Epithelial cell of proximal tubule (primary cell): ENCODE data around the gene MANSC1. TPM values are rescaled to one million over a fixed set of nuclear protein-coding genes. Genes with fewer than 3 reads are reported as not detected.

ENCODE experiments used
- DNase-seq: peaks from one replicate; pipeline ENCODE4 v3.0.0-alpha.2; 2011; ENCODE audit warnings: low read depth
- H3K4me3 ChIP-seq: 2 replicates; pipeline ENCODE4 v1.5.1; 2011; ENCODE audit warnings: low read depth, mild to moderate bottlenecking, low read length
- total RNA-seq: library from RNA; depleted of rRNA; stranded (reverse); fragments of >200 nt; gene quantifications from 2 replicates; pipeline ENCODE4 v1.2.3, GENCODE V29; 2015
- TF ChIP-seq, protein P1 (sequence below): conservative IDR thresholded peaks from 2 replicates; pipeline ENCODE4 v1.5.1; 2012; ENCODE audit warnings: low read depth, mild to moderate bottlenecking, low read length

The MANSC1 gene
- total RNA-seq, 1 donor from 2014 or later = 10.6 TPM

GRCh38 chr12:12334367-12335040, 15.5 kb downstream of the MANSC1 start:
- TF ChIP-seq, protein P1, sequence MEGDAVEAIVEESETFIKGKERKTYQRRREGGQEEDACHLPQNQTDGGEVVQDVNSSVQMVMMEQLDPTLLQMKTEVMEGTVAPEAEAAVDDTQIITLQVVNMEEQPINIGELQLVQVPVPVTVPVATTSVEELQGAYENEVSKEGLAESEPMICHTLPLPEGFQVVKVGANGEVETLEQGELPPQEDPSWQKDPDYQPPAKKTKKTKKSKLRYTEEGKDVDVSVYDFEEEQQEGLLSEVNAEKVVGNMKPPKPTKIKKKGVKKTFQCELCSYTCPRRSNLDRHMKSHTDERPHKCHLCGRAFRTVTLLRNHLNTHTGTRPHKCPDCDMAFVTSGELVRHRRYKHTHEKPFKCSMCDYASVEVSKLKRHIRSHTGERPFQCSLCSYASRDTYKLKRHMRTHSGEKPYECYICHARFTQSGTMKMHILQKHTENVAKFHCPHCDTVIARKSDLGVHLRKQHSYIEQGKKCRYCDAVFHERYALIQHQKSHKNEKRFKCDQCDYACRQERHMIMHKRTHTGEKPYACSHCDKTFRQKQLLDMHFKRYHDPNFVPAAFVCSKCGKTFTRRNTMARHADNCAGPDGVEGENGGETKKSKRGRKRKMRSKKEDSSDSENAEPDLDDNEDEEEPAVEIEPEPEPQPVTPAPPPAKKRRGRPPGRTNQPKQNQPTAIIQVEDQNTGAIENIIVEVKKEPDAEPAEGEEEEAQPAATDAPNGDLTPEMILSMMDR = peak; percentile 84
- DNase-seq = no peak
- no peak overlapping the region for H3K4me3 ChIP-seq

- no peak for DNase-seq
- no peak overlapping the region for H3K4me3 ChIP-seq
- TF ChIP-seq, protein P1 = no peak
Measured at GRCh38 chr12:12333407-12334366, 16.4 kb downstream of the MANSC1 start.

DNA sequence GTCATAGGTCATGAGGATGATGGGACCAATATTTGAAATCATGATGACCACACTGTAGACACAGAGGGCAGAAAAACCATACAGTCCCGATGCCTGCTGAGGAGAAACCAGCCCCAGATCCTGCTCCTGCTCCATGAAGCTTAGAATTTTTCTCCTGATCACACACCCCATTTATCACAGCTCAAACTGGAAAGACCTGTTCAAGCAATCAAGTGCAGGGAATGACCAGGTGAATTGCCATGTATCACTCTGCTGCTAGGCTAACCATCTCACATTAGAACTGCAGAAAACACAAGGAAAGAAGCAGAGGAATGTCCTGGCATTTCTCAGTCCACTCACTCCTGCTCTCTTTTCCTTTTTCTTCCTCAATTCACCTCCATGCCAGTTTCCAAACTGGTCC, 18.1 kb downstream of the MANSC1 start:
- no peak overlapping the region for H3K4me3 ChIP-seq
- DNase-seq = no peak
- TF ChIP-seq, protein P1 = no peak

DNA sequence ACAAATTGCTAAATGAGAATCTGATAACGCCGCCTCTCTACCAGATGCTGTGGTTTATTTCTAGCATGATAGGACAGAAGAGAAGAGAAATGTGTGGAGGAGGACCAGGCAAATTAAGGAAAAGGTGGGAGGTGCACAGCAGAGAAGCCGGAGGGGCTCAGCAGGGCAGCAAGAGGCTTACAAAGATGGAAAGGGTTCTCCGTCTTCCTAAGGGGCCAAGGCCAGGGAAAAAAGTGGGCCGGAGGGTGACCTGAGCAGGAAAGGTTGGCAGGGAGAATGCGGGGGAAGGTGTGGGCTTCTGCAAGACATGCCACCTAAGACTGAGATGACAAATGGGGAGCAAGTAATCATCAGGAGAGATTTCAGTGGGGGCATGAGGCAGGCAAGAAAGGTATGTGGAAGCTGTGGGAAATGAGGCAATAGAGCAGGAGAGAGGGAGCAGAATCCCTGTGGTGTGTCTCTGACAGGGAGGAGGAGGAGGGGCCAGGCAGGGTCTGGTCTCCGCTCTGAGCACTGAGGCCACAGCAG, 18.7 kb downstream of the MANSC1 start:
- no peak for DNase-seq
- TF ChIP-seq, protein P1 = no peak
- no peak overlapping the region for H3K4me3 ChIP-seq

DNA sequence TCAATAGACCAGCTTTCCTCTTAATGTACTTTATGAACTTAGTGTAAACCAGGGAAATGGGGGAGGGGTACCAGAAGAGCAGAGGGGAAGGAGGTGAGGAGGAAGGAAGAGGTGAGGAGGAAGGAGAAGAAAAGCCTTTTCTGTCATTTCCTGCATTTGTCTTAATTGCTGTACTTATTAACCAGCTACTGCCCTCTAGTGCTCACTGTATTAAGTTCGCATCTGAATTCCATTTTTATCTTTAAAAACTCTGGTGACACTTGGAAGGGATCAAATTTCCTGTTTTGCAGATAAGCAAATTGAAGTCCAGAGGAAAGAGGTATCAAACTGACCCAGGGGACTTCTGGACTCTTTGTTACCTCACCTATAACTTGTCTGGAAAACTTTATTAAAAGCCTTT, 22.2 kb downstream of the MANSC1 start:
- TF ChIP-seq, protein P1 = peak; percentile 74
- no peak for DNase-seq
- no peak overlapping the region for H3K4me3 ChIP-seq

DNA sequence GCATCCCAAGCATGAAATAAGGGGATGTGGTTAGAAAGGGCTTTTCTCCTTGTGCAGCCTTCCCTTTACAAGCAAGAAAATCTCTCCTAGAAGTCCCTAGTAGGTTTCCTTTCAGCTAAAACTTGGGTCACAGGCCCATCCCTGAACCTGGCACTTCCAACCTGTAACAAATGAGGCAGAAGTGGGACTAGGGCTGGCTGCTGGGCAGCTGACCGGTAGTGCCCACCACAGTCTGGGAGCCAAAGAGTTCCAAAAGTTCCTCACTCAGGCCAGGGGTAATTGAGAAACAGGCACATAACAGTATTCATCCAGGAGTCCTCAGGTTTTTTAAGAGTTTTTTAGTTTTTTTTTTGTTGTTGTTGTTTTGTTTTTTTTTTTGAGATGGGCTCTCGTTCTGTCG, 23.8 kb downstream of the MANSC1 start:
- no peak for DNase-seq
- TF ChIP-seq, protein P1 = no peak
- no peak overlapping the region for H3K4me3 ChIP-seq
